Measurements from ENCODE around the gene STC2. TPM values are rescaled to one million over a fixed set of nuclear protein-coding genes. Genes with fewer than 3 reads are reported as not detected.

STC2 gene
- total RNA-seq, 4 donors from 2014 or later: 0.64 to 26.1 (median 1.9) TPM

GRCh38 chr5:173302546-173303155 is 25.6 kb downstream of the STC2 start:
- Histone ChIP-seq H3K4me3 (no peak overlapping the region), H3K27me3 (peaks cover 0 to 23% (median 0%) of the 10 kb centered on the region in 4 donors), H3K9me3 (peaks cover 0 to 5% (median 3%) of the 10 kb centered on the region in 3 donors), H3K4me1 (peaks cover 0 to 5% (median 4%) of the 10 kb centered on the region in 3 donors), H3K27ac (no peak overlapping the region), H3K36me3 (no peaks in the 10 kb centered on the region)
- WGBS, 2 donors: 22 to 46% methylated on average over 4 to 6 of the region's 6 CpGs
- no peak for DNase-seq
- no peak for TF ChIP-seq POLR2A (IDR thresholded peaks at IDR 0.05)
- TF ChIP-seq CTCF (IDR thresholded peaks at IDR 0.05): peak in 1 of 6 experiments; percentile 10
- intact Hi-C loops (cut with DNase I): no loop called here

GRCh38 chr5:173301695-173302545 is 26.3 kb downstream of the STC2 start:
- Histone ChIP-seq H3K9me3 (no peaks in the 10 kb centered on the region), H3K27me3 (peaks cover 0 to 23% (median 0%) of the 10 kb centered on the region in 4 donors), H3K36me3 (no peaks in the 10 kb centered on the region), H3K27ac (no peak overlapping the region), H3K4me3 (no peak overlapping the region), H3K4me1 (peaks cover 0 to 5% (median 4%) of the 10 kb centered on the region in 3 donors)
- intact Hi-C loops (cut with DNase I): no loop called here
- TF ChIP-seq POLR2A (IDR thresholded peaks at IDR 0.05): no peak
- no peak for TF ChIP-seq CTCF (IDR thresholded peaks at IDR 0.05)
- WGBS, 2 donors: 65 to 69% methylated on average over 7 to 15 of the region's 17 CpGs
- no peak for DNase-seq

- 84 to 85% methylated on average over 5 to 6 of the region's 6 CpGs for WGBS, 2 donors
- intact Hi-C loops (cut with DNase I): no loop called here
- peaks cover 0 to 5% (median 4%) of the 10 kb centered on the region in 3 donors for H3K4me1 ChIP-seq
- peaks cover 0 to 29% (median 0%) of the 10 kb centered on the region in 4 donors for H3K27me3 ChIP-seq
- no peak overlapping the region for H3K27ac ChIP-seq
- TF ChIP-seq CTCF (IDR thresholded peaks at IDR 0.05) (no peak), POLR2A (IDR thresholded peaks at IDR 0.05) (no peak)
- H3K9me3 ChIP-seq: no peaks in the 10 kb centered on the region
- no peak for DNase-seq
- H3K36me3 ChIP-seq: no peaks in the 10 kb centered on the region
- H3K4me3 ChIP-seq: no peak overlapping the region
Observed at GRCh38 chr5:173300389-173301047, 27.7 kb downstream of the STC2 start.

GRCh38 chr5:173299820-173300219 is 28.4 kb downstream of the STC2 start:
- Histone ChIP-seq H3K36me3 (no peaks in the 10 kb centered on the region), H3K27me3 (peaks cover 0 to 36% (median 0%) of the 10 kb centered on the region in 4 donors), H3K27ac (no peak overlapping the region), H3K4me1 (peaks cover 0 to 5% (median 4%) of the 10 kb centered on the region in 3 donors), H3K4me3 (no peak overlapping the region), H3K9me3 (no peaks in the 10 kb centered on the region)
- no peak for TF ChIP-seq CTCF (IDR thresholded peaks at IDR 0.05)
- no peak for TF ChIP-seq POLR2A (IDR thresholded peaks at IDR 0.05)
- no peak for DNase-seq
- 90 to 92% methylated on average over 6 of the region's 7 CpGs for WGBS, 2 donors
- intact Hi-C loops (cut with DNase I): loop anchor here (5.0 kb wide), 1 partner anchor 272 kb away; no protein-coding TSS in a partner anchor
